GM21825 (cell line): ENCODE measurements around the gene MGAT4B.
"Not testable (repeated sequence)": the region's sequence is repeated elsewhere in the genome, so short reads cannot be mapped to it uniquely, and the experiment has no call there.

ENCODE experiments used
- ATAC-seq: cut with Tn5 transposase; IDR thresholded peaks from one replicate; pipeline ENCODE4 v1.9.1; 2021; ENCODE audit warnings: mild to moderate bottlenecking, moderate library complexity; ENCODE audit not compliant: unreplicated experiment

Gene MGAT4B

GRCh38 chr5:179806250-179807048 is at the start of gene MGAT4B:
TSS of gene MGAT4B (minus strand) at chr5:179806866. CDS start at chr5:179806583, 283 bp downstream.
- peak; percentile 47 for ATAC-seq

GRCh38 chr5:179854356-179854755 is 47.7 kb upstream of the MGAT4B start:
- ATAC-seq = no peak

GRCh38 chr5:179852993-179853547 is 46.4 kb upstream of the MGAT4B start:
- peak; percentile 82 for ATAC-seq

GRCh38 chr5:179841621-179842020 is 35.0 kb upstream of the MGAT4B start:
- ATAC-seq = no peak

- no peak for ATAC-seq
These were observed 34.1 kb upstream of the MGAT4B start for GRCh38 chr5:179840766-179841165.

- no peak for ATAC-seq
These were observed 33.7 kb upstream of the MGAT4B start for GRCh38 chr5:179840321-179840720.

- no peak for ATAC-seq
These were observed 32.9 kb upstream of the MGAT4B start for GRCh38 chr5:179839328-179840256.

- no peak for ATAC-seq
These were observed 30.7 kb upstream of the MGAT4B start for GRCh38 chr5:179837076-179838011.

- ATAC-seq = no peak
These were observed 29.8 kb upstream of the MGAT4B start for GRCh38 chr5:179836225-179837019.

- ATAC-seq = not testable (repeated sequence)
These were observed 28.2 kb upstream of the MGAT4B start for GRCh38 chr5:179834871-179835270.

GRCh38 chr5:179834120-179834519 is 27.5 kb upstream of the MGAT4B start:
- no peak for ATAC-seq

GRCh38 chr5:179833709-179834070 is 27.0 kb upstream of the MGAT4B start:
- ATAC-seq = no peak

GRCh38 chr5:179833056-179833708 is 26.5 kb upstream of the MGAT4B start:
- ATAC-seq = no peak

GRCh38 chr5:179832039-179832745 is 25.5 kb upstream of the MGAT4B start:
- no peak for ATAC-seq

GRCh38 chr5:179830818-179831468 is 24.3 kb upstream of the MGAT4B start:
- no peak for ATAC-seq

GRCh38 chr5:179829732-179830435 is 23.2 kb upstream of the MGAT4B start:
- no peak for ATAC-seq

GRCh38 chr5:179828756-179829421 is 22.2 kb upstream of the MGAT4B start:
- ATAC-seq = no peak
